Stimulated activated memory B cell treated with anti-CD40 and anti-IgM and Interleukin-4, amounts not matched to agents 10 μg/mL and 1 μg/mL and 100 μg/mL, for 72 hours (primary cell): ENCODE data around the gene PTPRM.

Experiments
- ATAC-seq: fragments of 150-1000 bp; cut with Tn5 transposase; 2 replicates; pipeline ENCODE4 v1.10.0; 2021
- H3K27ac Mint-ChIP-seq: one replicate; pipeline ENCODE4 v1.8.0; 2022; ENCODE audit warnings: mild to moderate bottlenecking, mixed read lengths
- H3K27me3 Mint-ChIP-seq: one replicate; pipeline ENCODE4 v1.8.0; 2022; ENCODE audit warnings: mixed read lengths
- H3K36me3 Mint-ChIP-seq: one replicate; pipeline ENCODE4 v1.8.0; 2022; ENCODE audit warnings: mixed read lengths
- H3K4me1 Mint-ChIP-seq: one replicate; pipeline ENCODE4 v1.8.0; 2022; ENCODE audit warnings: mixed read lengths
- H3K4me3 Mint-ChIP-seq: one replicate; pipeline ENCODE4 v1.8.0; 2022; ENCODE audit warnings: mild to moderate bottlenecking, moderate library complexity, mixed read lengths
- H3K9me3 Mint-ChIP-seq: one replicate; pipeline ENCODE4 v1.8.0; 2022; ENCODE audit warnings: mixed read lengths

The PTPRM gene

GRCh38 chr18:8374676-8375075 lies 807.6 kb downstream of the PTPRM start:
- ATAC-seq, result no peak
- Mint-ChIP-seq H3K36me3 (no peaks in the 10 kb centered on the region), H3K4me1 (no peaks in the 10 kb centered on the region), H3K9me3 (no peaks in the 10 kb centered on the region), H3K27ac (no peak overlapping the region), H3K27me3 (peaks cover 14% of the 10 kb centered on the region), H3K4me3 (no peak overlapping the region)

DNA sequence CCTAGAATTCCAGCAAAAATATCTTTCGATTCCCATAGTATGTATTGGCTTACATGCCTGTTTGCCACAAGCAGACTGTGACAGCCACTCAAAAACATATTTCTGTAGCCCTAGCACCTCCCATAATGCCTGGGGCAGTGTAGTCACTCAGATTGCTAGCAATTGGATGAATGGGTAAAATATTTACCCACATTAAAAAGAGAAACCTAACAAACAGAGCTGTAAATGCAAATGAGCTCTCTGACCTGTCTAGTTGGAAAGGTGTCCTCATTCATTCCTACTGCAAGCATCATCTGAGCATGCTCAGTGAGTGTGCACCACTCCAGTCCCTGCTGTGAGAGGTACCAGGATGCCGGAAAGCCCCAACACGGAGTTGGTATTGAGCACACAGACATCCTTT lies 808.1 kb downstream of the PTPRM start:
- no peak overlapping the region for H3K4me3 Mint-ChIP-seq
- H3K27ac Mint-ChIP-seq, result no peak overlapping the region
- H3K4me1 Mint-ChIP-seq, result no peaks in the 10 kb centered on the region
- no peaks in the 10 kb centered on the region for H3K9me3 Mint-ChIP-seq
- H3K27me3 Mint-ChIP-seq, result peaks cover 9% of the 10 kb centered on the region
- H3K36me3 Mint-ChIP-seq, result no peaks in the 10 kb centered on the region
- no peak for ATAC-seq

DNA sequence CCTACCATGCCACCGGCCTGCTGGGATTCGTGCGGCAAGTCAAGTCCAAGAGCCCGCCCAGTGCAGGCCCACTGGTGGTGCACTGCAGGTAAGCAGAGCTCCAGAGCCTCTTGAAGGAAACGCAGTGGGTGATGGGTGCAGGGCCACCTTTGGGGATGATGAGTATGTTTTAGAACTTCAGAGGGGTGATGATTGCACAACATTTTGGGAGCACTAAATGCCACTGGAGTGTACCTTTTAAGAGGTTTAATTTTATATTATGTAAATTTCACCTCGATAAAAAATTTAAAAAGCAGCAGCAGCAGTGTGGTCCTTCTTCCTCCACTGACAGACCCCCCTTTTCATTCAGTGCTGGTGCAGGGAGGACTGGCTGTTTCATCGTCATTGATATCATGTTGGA lies 809.0 kb downstream of the PTPRM start:
- Mint-ChIP-seq H3K9me3 (no peaks in the 10 kb centered on the region), H3K27ac (no peak overlapping the region), H3K27me3 (peaks cover 9% of the 10 kb centered on the region), H3K36me3 (no peaks in the 10 kb centered on the region), H3K4me3 (no peak overlapping the region), H3K4me1 (no peaks in the 10 kb centered on the region)
- ATAC-seq, result peak; percentile 35

GRCh38 chr18:8379187-8379941 lies 812.2 kb downstream of the PTPRM start:
- no peak for ATAC-seq
- peaks cover 9% of the 10 kb centered on the region for H3K27me3 Mint-ChIP-seq
- no peak overlapping the region for H3K4me3 Mint-ChIP-seq
- H3K9me3 Mint-ChIP-seq, result no peaks in the 10 kb centered on the region
- no peak overlapping the region for H3K27ac Mint-ChIP-seq
- no peaks in the 10 kb centered on the region for H3K36me3 Mint-ChIP-seq
- no peaks in the 10 kb centered on the region for H3K4me1 Mint-ChIP-seq

DNA sequence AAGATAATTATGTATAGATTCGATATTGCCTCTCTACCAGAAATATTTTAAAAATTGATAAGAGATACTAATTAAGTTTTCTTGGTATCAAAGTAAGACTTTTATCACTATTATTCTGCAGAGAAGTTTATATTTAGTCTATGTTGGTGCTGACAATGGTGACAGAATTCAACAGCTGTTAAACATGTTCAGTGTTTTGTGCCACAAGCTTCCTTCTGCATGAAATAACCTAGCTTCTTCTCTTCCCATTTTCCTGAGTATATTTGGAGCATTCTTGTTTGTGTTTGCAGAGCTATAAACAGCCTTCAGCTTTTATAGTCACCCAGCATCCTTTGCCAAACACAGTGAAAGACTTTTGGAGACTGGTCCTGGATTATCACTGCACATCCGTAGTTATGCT lies 812.9 kb downstream of the PTPRM start:
- no peak for ATAC-seq
- peaks cover 9% of the 10 kb centered on the region for H3K27me3 Mint-ChIP-seq
- no peaks in the 10 kb centered on the region for H3K36me3 Mint-ChIP-seq
- no peaks in the 10 kb centered on the region for H3K4me1 Mint-ChIP-seq
- no peak overlapping the region for H3K27ac Mint-ChIP-seq
- no peak overlapping the region for H3K4me3 Mint-ChIP-seq
- H3K9me3 Mint-ChIP-seq, result no peaks in the 10 kb centered on the region

DNA sequence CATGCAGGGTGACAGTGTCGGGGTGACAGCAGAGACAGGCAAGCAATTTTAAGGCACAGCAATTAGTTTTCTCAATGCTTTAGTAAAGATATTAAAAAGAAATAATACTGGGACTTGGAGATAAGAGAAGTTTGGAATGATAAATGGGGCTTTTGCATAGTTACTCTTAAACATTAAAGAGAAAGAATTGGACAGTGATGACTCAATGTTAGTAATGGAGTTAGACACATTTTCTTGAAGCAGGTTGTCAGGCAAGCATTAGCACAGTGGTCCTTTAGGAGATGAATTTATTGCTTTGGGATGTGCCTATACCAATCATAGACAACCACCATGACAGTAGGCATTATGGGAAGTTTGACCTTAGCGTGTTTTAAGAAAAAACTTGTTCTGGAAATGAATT lies 813.8 kb downstream of the PTPRM start:
- no peaks in the 10 kb centered on the region for H3K36me3 Mint-ChIP-seq
- H3K4me3 Mint-ChIP-seq, result no peak overlapping the region
- peaks cover 4% of the 10 kb centered on the region for H3K27me3 Mint-ChIP-seq
- no peak overlapping the region for H3K27ac Mint-ChIP-seq
- ATAC-seq, result no peak
- no peaks in the 10 kb centered on the region for H3K4me1 Mint-ChIP-seq
- no peaks in the 10 kb centered on the region for H3K9me3 Mint-ChIP-seq

- H3K27me3 Mint-ChIP-seq, result no peaks in the 10 kb centered on the region
- no peaks in the 10 kb centered on the region for H3K9me3 Mint-ChIP-seq
- no peaks in the 10 kb centered on the region for H3K4me1 Mint-ChIP-seq
- no peak overlapping the region for H3K4me3 Mint-ChIP-seq
- no peaks in the 10 kb centered on the region for H3K36me3 Mint-ChIP-seq
- no peak for ATAC-seq
- H3K27ac Mint-ChIP-seq, result no peak overlapping the region
These were observed 814.8 kb downstream of the PTPRM start for GRCh38 chr18:8381821-8382459.

DNA sequence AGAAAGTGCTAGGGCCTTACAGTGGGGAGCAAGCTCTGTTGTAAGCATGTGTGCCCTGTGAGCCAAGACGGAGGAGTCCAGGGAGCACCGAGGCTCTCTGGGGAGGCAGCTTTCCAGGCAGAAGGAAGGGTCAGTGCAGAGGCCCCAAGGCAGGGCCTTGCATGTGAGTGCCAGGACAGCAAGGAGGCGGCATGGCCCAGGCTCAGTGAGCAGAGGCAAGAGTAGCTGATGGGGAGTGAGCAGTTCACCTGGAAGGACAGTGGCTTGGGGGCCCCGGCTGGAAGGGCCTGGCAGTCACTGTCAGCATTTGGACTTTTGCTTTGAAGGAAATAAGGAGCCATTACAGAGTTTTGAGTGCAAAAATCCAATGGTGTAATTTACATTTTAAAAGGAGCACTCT lies 818.3 kb downstream of the PTPRM start:
- Mint-ChIP-seq H3K4me3 (no peak overlapping the region), H3K27me3 (peaks cover 8% of the 10 kb centered on the region), H3K36me3 (no peaks in the 10 kb centered on the region), H3K27ac (no peak overlapping the region), H3K9me3 (no peaks in the 10 kb centered on the region), H3K4me1 (no peaks in the 10 kb centered on the region)
- peak; percentile 38 for ATAC-seq

DNA sequence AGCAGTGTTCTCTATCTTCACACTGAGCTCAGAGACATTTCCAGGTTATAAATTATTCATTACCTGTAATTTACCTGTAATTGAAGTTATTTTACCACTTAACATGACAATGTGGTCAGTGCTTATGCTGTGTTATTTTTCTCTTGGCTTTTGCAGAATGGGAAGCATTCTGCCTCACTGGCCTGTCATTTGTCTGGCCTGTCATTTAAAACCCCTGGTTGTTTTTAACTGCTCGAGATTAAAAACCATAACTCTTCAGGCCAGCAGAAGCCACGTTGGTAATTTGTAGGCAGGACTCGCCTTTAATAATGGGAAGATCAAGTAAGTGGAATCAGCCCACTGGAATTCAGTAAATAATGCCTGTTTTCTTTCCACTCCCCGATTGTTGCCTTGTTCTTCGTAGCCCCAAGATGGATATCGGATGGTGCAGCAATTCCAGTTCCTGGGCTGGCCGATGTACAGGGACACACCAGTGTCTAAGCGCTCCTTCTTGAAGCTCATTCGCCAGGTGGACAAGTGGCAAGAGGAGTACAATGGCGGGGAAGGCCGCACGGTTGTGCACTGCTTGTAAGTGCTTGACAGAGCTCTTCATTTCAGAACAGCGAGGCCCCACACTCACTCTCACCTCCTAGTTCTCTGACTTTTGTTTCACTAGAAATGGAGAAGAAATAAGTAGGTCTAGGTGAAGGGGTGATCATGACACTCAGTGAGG lies 819.7 kb downstream of the PTPRM start:
- no peak overlapping the region for H3K27ac Mint-ChIP-seq
- peaks cover 8% of the 10 kb centered on the region for H3K27me3 Mint-ChIP-seq
- no peak overlapping the region for H3K4me3 Mint-ChIP-seq
- H3K9me3 Mint-ChIP-seq, result no peaks in the 10 kb centered on the region
- ATAC-seq, result no peak
- H3K4me1 Mint-ChIP-seq, result no peaks in the 10 kb centered on the region
- H3K36me3 Mint-ChIP-seq, result no peaks in the 10 kb centered on the region

- no peak overlapping the region for H3K4me3 Mint-ChIP-seq
- no peaks in the 10 kb centered on the region for H3K36me3 Mint-ChIP-seq
- H3K4me1 Mint-ChIP-seq, result no peaks in the 10 kb centered on the region
- ATAC-seq, result no peak
- no peak overlapping the region for H3K27ac Mint-ChIP-seq
- no peaks in the 10 kb centered on the region for H3K9me3 Mint-ChIP-seq
- peaks cover 8% of the 10 kb centered on the region for H3K27me3 Mint-ChIP-seq
These were observed 822.5 kb downstream of the PTPRM start for GRCh38 chr18:8389391-8390340.

DNA sequence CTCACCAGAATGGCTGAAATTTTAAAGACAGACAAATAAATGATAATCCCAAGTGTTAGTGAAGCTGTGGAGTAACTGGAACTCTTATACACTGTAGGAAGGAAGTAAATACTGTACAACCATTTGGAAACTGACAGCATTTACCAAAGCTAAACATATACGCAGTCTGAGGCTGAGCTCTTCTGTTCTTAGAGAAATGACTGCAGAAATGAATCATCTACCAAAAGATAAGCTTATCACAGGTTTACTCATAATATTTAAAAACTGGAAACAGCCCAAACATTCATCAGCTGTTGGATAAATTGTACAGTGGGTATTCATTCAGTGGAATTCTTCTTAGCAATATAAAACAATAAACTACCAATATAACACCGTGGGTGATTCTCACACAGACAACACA lies 824.0 kb downstream of the PTPRM start:
- no peak for ATAC-seq
- Mint-ChIP-seq H3K4me3 (no peak overlapping the region), H3K36me3 (no peaks in the 10 kb centered on the region), H3K4me1 (no peaks in the 10 kb centered on the region), H3K27me3 (peaks cover 8% of the 10 kb centered on the region), H3K9me3 (no peaks in the 10 kb centered on the region), H3K27ac (no peak overlapping the region)

DNA sequence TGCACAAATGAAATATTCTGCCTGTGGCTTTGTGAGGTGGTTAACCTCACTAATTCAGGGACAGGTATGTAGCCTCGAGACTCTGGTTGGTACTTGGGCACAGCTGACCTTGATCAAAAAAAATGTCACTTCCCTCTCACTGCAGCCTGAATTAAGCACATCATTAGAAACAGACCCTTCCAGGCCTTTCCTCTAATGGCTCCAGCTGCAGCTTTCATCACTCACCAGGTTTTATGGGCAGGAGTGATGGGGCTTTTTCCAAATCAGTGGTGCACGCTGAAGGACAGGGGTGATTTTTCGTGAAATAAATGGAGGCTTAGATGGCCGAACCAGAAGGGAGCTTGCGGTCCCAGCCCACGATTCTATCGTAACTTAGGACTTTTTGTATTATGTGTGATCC lies 829.1 kb downstream of the PTPRM start:
- Mint-ChIP-seq H3K4me1 (no peaks in the 10 kb centered on the region), H3K36me3 (no peaks in the 10 kb centered on the region), H3K27ac (no peak overlapping the region), H3K9me3 (no peaks in the 10 kb centered on the region), H3K27me3 (no peaks in the 10 kb centered on the region), H3K4me3 (no peak overlapping the region)
- ATAC-seq, result no peak

- H3K27ac Mint-ChIP-seq, result no peak overlapping the region
- H3K27me3 Mint-ChIP-seq, result no peaks in the 10 kb centered on the region
- no peaks in the 10 kb centered on the region for H3K4me1 Mint-ChIP-seq
- H3K9me3 Mint-ChIP-seq, result no peaks in the 10 kb centered on the region
- H3K4me3 Mint-ChIP-seq, result no peak overlapping the region
- no peak for ATAC-seq
- no peaks in the 10 kb centered on the region for H3K36me3 Mint-ChIP-seq
These were observed 829.9 kb downstream of the PTPRM start for GRCh38 chr18:8397034-8397433.

- no peaks in the 10 kb centered on the region for H3K36me3 Mint-ChIP-seq
- H3K4me3 Mint-ChIP-seq, result no peak overlapping the region
- H3K9me3 Mint-ChIP-seq, result no peaks in the 10 kb centered on the region
- H3K27ac Mint-ChIP-seq, result no peak overlapping the region
- H3K4me1 Mint-ChIP-seq, result no peaks in the 10 kb centered on the region
- ATAC-seq, result no peak
- H3K27me3 Mint-ChIP-seq, result no peaks in the 10 kb centered on the region
These were observed 832.0 kb downstream of the PTPRM start for GRCh38 chr18:8399138-8399537.

DNA sequence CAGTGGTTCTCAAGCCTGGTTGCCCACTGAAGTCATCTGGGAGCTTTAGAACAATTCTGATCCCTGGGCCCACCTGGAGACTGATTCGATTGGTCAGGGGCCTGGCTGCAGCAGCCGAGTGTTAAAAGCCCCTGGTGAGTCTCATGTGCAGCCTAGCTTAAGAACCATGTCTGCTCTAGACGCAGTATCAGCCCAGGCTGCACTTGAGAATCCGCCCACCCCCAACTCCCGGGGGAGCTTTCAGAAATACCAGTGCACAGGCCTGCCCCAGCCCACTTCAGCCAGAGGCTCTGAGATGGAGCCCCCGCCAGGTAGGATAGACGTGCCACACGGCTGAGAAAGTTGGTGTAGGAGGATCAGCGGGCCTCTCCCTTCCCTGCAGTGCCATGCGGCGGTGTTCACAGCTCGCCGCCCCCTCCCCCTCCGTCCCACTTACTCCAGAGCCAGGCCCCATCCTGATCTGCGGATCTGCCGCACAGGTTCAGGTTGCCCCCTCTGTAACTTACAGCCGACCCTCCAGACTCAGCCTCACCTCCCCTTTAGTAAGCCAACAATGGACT lies 833.2 kb downstream of the PTPRM start:
- Mint-ChIP-seq H3K27ac (no peak overlapping the region), H3K9me3 (no peaks in the 10 kb centered on the region), H3K27me3 (peaks cover 4% of the 10 kb centered on the region), H3K36me3 (no peaks in the 10 kb centered on the region), H3K4me3 (no peak overlapping the region), H3K4me1 (no peaks in the 10 kb centered on the region)
- peak; percentile 29 for ATAC-seq
